A549 (cell line): ENCODE results near the gene TTC32. TPM values are rescaled to one million over a fixed set of nuclear protein-coding genes. Genes with fewer than 3 reads are reported as not detected.

Experiments
- ATAC-seq, 2 experiments: fragments of 200-7000 bp in 1 of 2; fragments of >200 bp in 1 of 2; cut with Nextera tagmentation in 1 of 2; cut with Tn5 transposase in 1 of 2; 3 replicates each; pipeline versions ENCODE4 v1.8.0 to v1.9.1; 2018 to 2020; ENCODE audit warnings: mild to moderate bottlenecking in 1 of 2, moderate library complexity in 1 of 2
- CTCF ChIA-PET: fragments of 300-600 bp; sonication (Branson Sonifier 250); formaldehyde crosslinking; extraction: SDS; loops from one replicate; lab custom pipeline; 2021; ENCODE audit warnings: antibody characterized with exemption, inconsistent platforms; lab: Yijun Ruan, JAX
- POLR2A ChIA-PET: fragments of 350-600 bp; formaldehyde crosslinking; extraction: SDS; loops from one replicate; lab custom pipeline; 2021; ENCODE audit warnings: antibody characterized with exemption, inconsistent platforms; lab: Yijun Ruan, JAX
- DNase-seq, 2 experiments: peaks; one replicate each; pipeline versions ENCODE4 v3.0.0 to v3.0.0-alpha.2; 2011 to 2016; ENCODE audit warnings: low read depth in 1 of 2, low spot score in 1 of 2
- FAIRE-seq: peaks from 2 replicates; lab custom pipeline; 2011; peaks lifted over from hg19 to GRCh38; lab: Jason Lieb, UNC
- H3K27ac ChIP-seq, 2 experiments: fragments of >200 bp; sonication (Bioruptor Twin); formaldehyde crosslinking; 3 replicates each; pipeline ENCODE4 v1.5.1; 2016 to 2017
- H3K4me1 ChIP-seq: fragments of >200 bp; sonication (Bioruptor Twin); formaldehyde crosslinking; 3 replicates; pipeline ENCODE4 v1.6.1; 2016
- H3K4me2 ChIP-seq: fragments of >200 bp; sonication (Bioruptor Twin); formaldehyde crosslinking; 3 replicates; pipeline ENCODE4 v1.6.1; 2016
- H3K4me3 ChIP-seq: fragments of >200 bp; sonication (Bioruptor Twin); formaldehyde crosslinking; 3 replicates; pipeline ENCODE4 v1.5.1; 2016
- H3K9me3 ChIP-seq: fragments of >200 bp; sonication (Bioruptor Twin); formaldehyde crosslinking; 3 replicates; pipeline ENCODE4 v1.6.1; 2016
- CHD4 ChIP-seq: fragments of 200-600 bp; sonication (generic); IDR thresholded peaks from 2 replicates; pipeline ENCODE4 v1.6.1; 2016; ENCODE audit warnings: antibody characterized with exemption, mild to moderate bottlenecking, borderline replicate concordance
- EHMT2 ChIP-seq: fragments of 200-600 bp; sonication (generic); IDR thresholded peaks from 2 replicates; pipeline ENCODE4 v1.6.1; 2016; ENCODE audit warnings: antibody characterized with exemption, low read depth, mild to moderate bottlenecking, moderate library complexity
- FOXS1 ChIP-seq: fragments of 250-450 bp; sonication (Bioruptor Pico); IDR thresholded peaks from 2 replicates; pipeline ENCODE4 v1.5.0; 2020; ENCODE audit warnings: mild to moderate bottlenecking, moderate library complexity
- HEYL ChIP-seq: fragments of 250-450 bp; sonication (Bioruptor Pico); IDR thresholded peaks from 2 replicates; pipeline ENCODE4 v1.8.0; 2021; ENCODE audit warnings: mild to moderate bottlenecking, moderate library complexity
- HOXB5 ChIP-seq: fragments of 250-450 bp; sonication (Bioruptor Pico); IDR thresholded peaks from 2 replicates; pipeline ENCODE4 v1.5.0; 2020; ENCODE audit warnings: mild to moderate bottlenecking, moderate library complexity
- KDM1A ChIP-seq: fragments of 200-600 bp; sonication (generic); IDR thresholded peaks from 2 replicates; pipeline ENCODE4 v1.6.1; 2016; ENCODE audit warnings: low read depth, mild to moderate bottlenecking
- KDM5A ChIP-seq: fragments of 200-600 bp; sonication (generic); IDR thresholded peaks from 2 replicates; pipeline ENCODE4 v1.6.1; 2016; ENCODE audit warnings: antibody characterized with exemption, mild to moderate bottlenecking
- MAZ ChIP-seq: fragments of 150-350 bp; IDR thresholded peaks from 2 replicates; pipeline ENCODE4 v1.6.1; 2014; ENCODE audit warnings: antibody characterized with exemption, low read depth, low read length, borderline replicate concordance
- MYC ChIP-seq: IDR thresholded peaks from 2 replicates; pipeline ENCODE4 v1.6.1; 2012; ENCODE audit warnings: mild to moderate bottlenecking, inconsistent platforms, low read length, improper control_type of control experiment, borderline replicate concordance
- NFE2L2 ChIP-seq: fragments of 150-350 bp; conservative IDR thresholded peaks from 2 replicates; pipeline ENCODE4 v1.6.1; 2014; ENCODE audit warnings: low read length
- RFX5 ChIP-seq: fragments of 450-650 bp; IDR thresholded peaks from 2 replicates; pipeline ENCODE4 v1.7.1; 2014; ENCODE audit warnings: antibody characterized with exemption, mild to moderate bottlenecking, moderate library complexity
- RNF2 ChIP-seq: fragments of 200-600 bp; sonication (generic); IDR thresholded peaks from 2 replicates; pipeline ENCODE4 v1.6.1; 2016; ENCODE audit warnings: low read depth, mild to moderate bottlenecking, antibody characterized with exemption, moderate library complexity, borderline replicate concordance
- TFCP2L1 ChIP-seq: fragments of 250-450 bp; sonication (Bioruptor Pico); IDR thresholded peaks from 2 replicates; pipeline ENCODE4 v1.5.0; 2021; ENCODE audit warnings: mild to moderate bottlenecking
- ZFP36 ChIP-seq: fragments of 450-650 bp; IDR thresholded peaks from 2 replicates; pipeline ENCODE4 v1.6.1; 2014; ENCODE audit warnings: borderline replicate concordance; ENCODE audit not compliant: partially characterized antibody
- WGBS: methylation state at CpG from one replicate; pipeline ENCODE4 v1.1.6; 2017; ENCODE audit errors: missing lambda C conversion rate; 5-methylcytosine and 5-hydroxymethylcytosine counted together
- polyA plus RNA-seq, 4 experiments: library from polyadenylated mRNA; depleted of rRNA in 3 of 4; stranded (reverse); fragments of >200 nt; fragmentation: RNase III in 1 of 4; extraction: RNeasy Plus Mini Kit Qiagen cat#74134 plus additional on column Dnase treatment in 1 of 4; gene quantifications; 2 replicates in 3 of 4; 3 replicates in 1 of 4; pipeline ENCODE4 v1.2.3, GENCODE V29; 2011 to 2017
- TF ChIP-seq, protein P1 (sequence below): fragments of 150-350 bp; IDR thresholded peaks from 2 replicates; pipeline ENCODE4 v1.6.1; 2014; ENCODE audit warnings: low read depth, mild to moderate bottlenecking, low read length
- TF ChIP-seq, protein P2 (sequence below): fragments of >200 bp; sonication (Bioruptor Twin); formaldehyde crosslinking; IDR thresholded peaks from 2 replicates; pipeline ENCODE4 v1.6.1; 2016
- TF ChIP-seq, protein P3 (sequence below): fragments of 250-450 bp; sonication (Bioruptor Pico); IDR thresholded peaks from 2 replicates; pipeline ENCODE4 v1.5.0; 2021; ENCODE audit warnings: mild to moderate bottlenecking, moderate library complexity, borderline replicate concordance
- TF ChIP-seq, protein P4 (sequence below): fragments of 450-650 bp; IDR thresholded peaks from 2 replicates; pipeline ENCODE4 v1.6.1; 2014; ENCODE audit warnings: antibody characterized with exemption
- TF ChIP-seq, protein P5 (sequence below): fragments of >200 bp; sonication (Bioruptor Twin); formaldehyde crosslinking; IDR thresholded peaks from 3 replicates; pipeline ENCODE4 v1.6.1; 2016

Gene TTC32
- polyA plus RNA-seq, 2 of the 4 experiments (the other 2 are of a cell fraction) = 22.4 to 37.1 TPM

DNA sequence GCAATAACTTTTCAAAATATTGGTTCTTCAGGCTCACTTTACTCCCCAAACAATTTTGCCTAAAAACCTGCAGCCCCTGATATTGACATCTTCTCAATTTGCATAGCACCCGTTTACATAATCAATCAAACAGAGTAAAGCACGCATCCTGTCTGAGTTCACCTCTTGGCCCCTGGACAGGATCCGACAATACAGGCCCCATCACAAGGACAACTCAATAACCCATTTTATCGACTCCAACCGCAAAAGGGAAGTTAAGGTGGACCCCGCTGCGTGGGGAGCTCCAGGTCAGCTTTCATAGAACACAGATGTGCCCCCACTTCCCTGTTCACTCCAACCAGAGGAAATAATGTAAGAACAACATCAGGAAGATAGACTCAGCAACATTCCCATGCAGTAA is 44.7 kb downstream of the TTC32 start:
- Histone ChIP-seq H3K4me1 (peaks cover 9% of the 10 kb centered on the region; the same call in 2 of the 3 replicates), H3K4me2 (no peak overlapping the region), H3K27ac (no peak overlapping the region), H3K4me3 (no peak overlapping the region), H3K9me3 (no peaks in the 10 kb centered on the region)
- POLR2A ChIA-PET = interaction anchor here (0.8 kb wide), 1 partner anchor 509 kb away, joined by 3 read pairs; no protein-coding TSS in a partner anchor
- ATAC-seq = no peak
- no peak for DNase-seq
- WGBS = 86% methylated on average over 7 of the region's 7 CpGs
- CTCF ChIA-PET = interaction anchor here (2.0 kb wide), 1 partner anchor 1336 kb away, joined by 7 read pairs; no protein-coding TSS in a partner anchor
- TF ChIP-seq RFX5 = no peak
- TF ChIP-seq, protein P1, sequence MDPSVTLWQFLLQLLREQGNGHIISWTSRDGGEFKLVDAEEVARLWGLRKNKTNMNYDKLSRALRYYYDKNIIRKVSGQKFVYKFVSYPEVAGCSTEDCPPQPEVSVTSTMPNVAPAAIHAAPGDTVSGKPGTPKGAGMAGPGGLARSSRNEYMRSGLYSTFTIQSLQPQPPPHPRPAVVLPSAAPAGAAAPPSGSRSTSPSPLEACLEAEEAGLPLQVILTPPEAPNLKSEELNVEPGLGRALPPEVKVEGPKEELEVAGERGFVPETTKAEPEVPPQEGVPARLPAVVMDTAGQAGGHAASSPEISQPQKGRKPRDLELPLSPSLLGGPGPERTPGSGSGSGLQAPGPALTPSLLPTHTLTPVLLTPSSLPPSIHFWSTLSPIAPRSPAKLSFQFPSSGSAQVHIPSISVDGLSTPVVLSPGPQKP = no peak
- TF ChIP-seq HOXB5 (CRISPR knock-in tag) = no peak
- TF ChIP-seq, protein P2, sequence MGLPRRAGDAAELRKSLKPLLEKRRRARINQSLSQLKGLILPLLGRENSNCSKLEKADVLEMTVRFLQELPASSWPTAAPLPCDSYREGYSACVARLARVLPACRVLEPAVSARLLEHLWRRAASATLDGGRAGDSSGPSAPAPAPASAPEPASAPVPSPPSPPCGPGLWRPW = no peak
- no peak for TF ChIP-seq ZFP36
- TF ChIP-seq, protein P3, sequence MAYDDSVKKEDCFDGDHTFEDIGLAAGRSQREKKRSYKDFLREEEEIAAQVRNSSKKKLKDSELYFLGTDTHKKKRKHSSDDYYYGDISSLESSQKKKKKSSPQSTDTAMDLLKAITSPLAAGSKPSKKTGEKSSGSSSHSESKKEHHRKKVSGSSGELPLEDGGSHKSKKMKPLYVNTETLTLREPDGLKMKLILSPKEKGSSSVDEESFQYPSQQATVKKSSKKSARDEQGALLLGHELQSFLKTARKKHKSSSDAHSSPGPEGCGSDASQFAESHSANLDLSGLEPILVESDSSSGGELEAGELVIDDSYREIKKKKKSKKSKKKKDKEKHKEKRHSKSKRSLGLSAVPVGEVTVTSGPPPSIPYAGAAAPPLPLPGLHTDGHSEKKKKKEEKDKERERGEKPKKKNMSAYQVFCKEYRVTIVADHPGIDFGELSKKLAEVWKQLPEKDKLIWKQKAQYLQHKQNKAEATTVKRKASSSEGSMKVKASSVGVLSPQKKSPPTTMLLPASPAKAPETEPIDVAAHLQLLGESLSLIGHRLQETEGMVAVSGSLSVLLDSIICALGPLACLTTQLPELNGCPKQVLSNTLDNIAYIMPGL (CRISPR knock-in tag) = no peak
- TF ChIP-seq CHD4 = no peak
- TF ChIP-seq, protein P4, sequence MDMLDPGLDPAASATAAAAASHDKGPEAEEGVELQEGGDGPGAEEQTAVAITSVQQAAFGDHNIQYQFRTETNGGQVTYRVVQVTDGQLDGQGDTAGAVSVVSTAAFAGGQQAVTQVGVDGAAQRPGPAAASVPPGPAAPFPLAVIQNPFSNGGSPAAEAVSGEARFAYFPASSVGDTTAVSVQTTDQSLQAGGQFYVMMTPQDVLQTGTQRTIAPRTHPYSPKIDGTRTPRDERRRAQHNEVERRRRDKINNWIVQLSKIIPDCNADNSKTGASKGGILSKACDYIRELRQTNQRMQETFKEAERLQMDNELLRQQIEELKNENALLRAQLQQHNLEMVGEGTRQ = no peak
- TF ChIP-seq HEYL (CRISPR knock-in tag) = no peak
- no peak for TF ChIP-seq KDM5A
- no peak for TF ChIP-seq KDM1A
- TF ChIP-seq MYC = no peak
- TF ChIP-seq, protein P5, sequence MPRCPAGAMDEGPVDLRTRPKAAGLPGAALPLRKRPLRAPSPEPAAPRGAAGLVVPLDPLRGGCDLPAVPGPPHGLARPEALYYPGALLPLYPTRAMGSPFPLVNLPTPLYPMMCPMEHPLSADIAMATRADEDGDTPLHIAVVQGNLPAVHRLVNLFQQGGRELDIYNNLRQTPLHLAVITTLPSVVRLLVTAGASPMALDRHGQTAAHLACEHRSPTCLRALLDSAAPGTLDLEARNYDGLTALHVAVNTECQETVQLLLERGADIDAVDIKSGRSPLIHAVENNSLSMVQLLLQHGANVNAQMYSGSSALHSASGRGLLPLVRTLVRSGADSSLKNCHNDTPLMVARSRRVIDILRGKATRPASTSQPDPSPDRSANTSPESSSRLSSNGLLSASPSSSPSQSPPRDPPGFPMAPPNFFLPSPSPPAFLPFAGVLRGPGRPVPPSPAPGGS = no peak
- TF ChIP-seq EHMT2 = no peak
- no peak for FAIRE-seq

DNA sequence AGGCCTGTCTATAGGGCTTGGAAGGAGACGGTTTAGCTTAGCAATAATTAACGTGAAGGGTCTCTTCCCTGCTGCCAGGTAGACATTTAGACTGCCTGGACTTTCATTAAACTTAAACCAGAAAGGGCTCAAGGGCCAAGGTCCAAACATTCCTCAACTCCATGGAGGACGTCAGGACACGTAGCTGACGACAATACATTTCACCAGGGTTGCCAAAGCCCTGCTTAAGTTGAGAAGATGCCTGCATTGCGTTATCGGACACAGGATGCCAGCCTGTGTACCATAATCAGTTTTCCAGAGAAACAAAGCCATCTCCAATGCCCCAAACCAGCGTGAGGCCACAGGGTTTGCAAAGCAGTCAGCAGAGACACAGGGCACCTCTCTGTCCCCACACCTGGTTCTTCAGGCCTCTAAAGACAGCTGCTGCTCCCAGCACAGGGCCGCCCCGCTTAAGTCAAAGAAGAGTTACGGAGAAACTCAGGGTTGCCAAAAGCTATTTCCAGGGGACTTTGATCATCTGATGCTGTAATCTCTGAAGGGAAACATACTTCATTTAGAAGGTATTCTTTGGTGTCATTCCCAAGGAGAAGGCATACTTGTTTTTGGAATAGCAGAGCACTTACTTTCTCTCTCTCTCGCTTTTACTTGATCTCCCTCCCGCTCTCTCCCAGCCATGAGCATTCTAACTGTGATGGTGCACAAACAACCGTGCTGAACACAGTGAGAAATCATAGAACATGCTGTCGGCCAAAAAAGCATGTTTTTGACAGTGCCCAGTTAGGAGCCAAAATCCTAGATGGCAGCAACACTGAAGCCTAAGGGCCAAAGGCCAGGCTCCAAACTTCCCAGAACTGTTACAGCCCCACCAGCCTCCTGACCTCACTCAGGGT is 46.0 kb downstream of the TTC32 start:
- Histone ChIP-seq H3K9me3 (no peaks in the 10 kb centered on the region), H3K4me1 (no peaks in the 10 kb centered on the region), H3K27ac (no peak overlapping the region), H3K4me2 (no peak overlapping the region), H3K4me3 (no peak overlapping the region)
- POLR2A ChIA-PET = no interaction called here
- no peak for TF ChIP-seq FOXS1
- TF ChIP-seq NFE2L2 = no peak
- TF ChIP-seq MAZ = no peak
- TF ChIP-seq MYC = no peak
- no peak for TF ChIP-seq TFCP2L1 (CRISPR knock-in tag)
- no peak for TF ChIP-seq RNF2
- no peak for TF ChIP-seq KDM1A
- no peak for DNase-seq
- ATAC-seq = no peak
- CTCF ChIA-PET = interaction anchor here (1.0 to 5.1 kb wide), 3 partner anchors 7 to 1335 kb away, joined by 3 to 31 read pairs (median 3); no protein-coding TSS in a partner anchor
- 85% methylated on average over 15 of the region's 15 CpGs for WGBS
- FAIRE-seq = no peak
